ENCODE data around the gene ZSCAN9. TPM values are rescaled to one million over a fixed set of nuclear protein-coding genes. Genes with fewer than 3 reads are reported as not detected.

Gene ZSCAN9
- 4.9 and 6.4 TPM in 2 replicates for total RNA-seq

DNA sequence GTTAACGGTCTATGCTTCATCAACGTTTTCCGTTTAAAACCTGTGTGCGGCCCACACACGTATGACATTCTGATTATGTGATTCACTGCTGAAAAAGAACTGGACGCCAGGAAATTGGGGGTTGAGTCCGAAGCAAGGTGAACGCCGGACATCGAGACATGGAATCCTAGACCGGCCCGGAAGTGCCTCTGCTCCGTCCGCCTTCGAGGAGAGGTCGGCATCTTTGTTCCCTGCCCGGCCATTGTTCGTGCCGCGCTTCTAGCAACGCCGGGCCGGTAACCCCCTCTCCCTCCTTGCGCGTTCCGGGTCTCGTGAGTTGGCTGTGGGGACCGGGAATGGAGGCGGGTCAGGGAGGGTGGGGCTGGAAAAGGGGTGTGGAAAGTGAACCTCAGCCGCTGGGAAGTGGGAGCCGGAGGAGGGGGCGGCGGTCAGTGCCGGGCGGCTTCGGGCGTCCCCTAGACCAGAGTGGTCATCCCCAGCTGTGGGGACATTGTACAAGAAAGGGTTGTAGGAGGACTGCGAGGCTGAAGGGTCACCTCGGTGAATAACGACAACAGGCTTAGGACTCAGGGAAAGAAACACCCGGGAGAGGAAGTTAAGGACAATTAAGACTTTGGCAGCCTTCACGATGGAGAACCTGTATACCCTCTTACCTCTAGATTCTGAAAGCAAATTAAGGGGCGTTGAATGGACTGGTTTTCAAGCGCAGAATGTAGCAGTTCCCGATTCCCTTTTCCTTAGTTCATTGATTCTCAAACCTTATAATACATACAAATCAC is at the start of gene ZSCAN9:
Gene ZSCAN9 (plus strand): TSS at position 220 of the 779 bp plus-strand sequence. CDS start 1,810 bp downstream, outside the sequence.

DNA sequence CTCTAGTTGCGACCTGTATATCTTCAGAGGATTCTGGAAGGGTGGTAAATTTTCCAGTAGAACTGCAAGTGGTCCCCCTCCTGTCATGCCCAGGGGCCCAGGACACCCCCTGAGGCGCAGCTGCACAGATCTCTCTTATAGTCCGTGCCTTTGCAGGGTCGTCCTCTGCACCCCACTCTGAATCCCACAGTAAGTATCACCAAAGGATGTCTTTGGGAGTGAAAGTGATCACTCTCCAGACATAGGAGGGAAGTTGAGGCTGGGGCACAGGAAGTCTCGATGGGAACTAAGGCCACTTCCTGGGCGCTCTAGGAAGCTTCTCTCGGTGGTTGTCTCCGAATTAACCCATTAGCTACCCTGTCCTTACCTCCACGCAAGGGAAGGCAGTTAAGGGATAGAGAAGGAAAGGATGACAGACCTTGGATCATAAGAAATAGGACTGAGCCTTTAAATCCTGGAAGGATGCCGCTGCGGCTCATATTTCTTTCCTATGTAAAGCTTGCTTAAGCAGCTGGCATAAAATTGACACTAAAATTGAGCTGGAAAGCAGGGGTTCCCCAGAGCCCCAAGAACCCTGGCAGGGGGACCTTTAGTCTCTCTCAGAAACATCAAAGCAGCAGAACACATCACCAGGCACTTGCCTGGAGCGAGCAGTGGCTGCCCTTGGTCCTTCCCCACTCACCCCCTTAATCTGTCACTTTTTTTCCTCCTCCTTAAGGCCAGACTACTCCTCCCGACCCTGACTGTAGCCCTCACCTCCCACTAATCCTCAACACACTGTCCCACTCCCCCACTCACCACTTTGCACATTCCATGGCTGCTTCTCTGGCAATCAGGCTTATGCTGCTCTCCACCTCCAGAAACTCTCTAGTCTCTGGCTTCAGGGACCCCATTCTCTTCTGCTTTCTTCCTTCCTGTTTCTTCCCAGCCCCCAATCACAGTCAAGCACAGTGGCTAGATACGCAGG is 27.2 kb downstream of the ZSCAN9 start, which contains the start of gene ZKSCAN4:
Gene ZKSCAN4 (minus strand): TSS at position 261 of the 967 bp plus-strand sequence. CDS start 289 bp downstream, outside the sequence.

GRCh38 chr6:28258877-28259777 is 34.1 kb downstream of the ZSCAN9 start, which contains the start of gene NKAPL:
Gene NKAPL (plus strand): TSS chr6:28259297. CDS start chr6:28259372, 75 bp downstream.

GRCh38 chr6:28266962-28267694 is 42.1 kb downstream of the ZSCAN9 start, which contains the start of gene ZSCAN26:
Gene ZSCAN26 (plus strand): TSS chr6:28267143. CDS start chr6:28271920, 4,777 bp downstream.

DNA sequence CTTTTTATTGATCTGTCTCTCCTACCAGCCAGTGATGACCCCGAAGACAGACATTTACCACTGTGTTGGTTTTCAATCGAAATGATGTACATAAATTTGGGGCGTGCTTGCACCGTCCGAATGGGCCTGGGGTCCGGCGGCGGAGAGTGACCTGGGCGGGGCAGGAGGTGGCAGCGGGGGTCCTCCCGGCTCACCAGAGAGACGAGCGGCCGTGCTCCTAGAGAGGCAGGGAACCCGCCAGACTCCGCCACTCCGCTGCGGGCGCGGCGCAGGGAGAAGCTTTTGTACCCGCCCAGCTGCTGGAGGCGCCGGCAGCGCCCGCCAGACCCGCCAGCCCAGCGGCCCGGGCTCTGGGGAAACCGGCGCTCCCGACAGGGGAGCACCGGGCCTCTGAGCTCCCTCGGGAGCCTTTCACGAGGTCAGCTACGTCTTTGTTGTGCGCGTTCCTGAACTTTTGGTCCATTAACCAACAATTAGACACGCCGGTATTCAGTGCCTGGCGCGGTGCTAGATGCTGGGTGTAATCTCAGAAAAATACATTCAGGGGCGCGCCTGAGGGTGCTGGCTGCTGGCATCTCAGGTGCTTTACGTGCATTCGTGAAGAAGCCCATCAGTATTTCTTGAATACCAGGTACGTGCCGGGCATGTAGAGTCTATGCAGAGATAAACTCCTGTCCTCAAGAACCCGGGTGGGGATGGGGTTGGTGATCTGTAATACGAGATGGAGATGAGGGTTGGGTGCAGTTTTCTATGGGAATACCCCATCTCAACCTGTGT is 56.4 kb downstream of the ZSCAN9 start, which contains the start of gene PGBD1:
Gene PGBD1 (plus strand): TSS at position 285 of the 777 bp plus-strand sequence. CDS start 2,242 bp downstream, outside the sequence.

Other genes starting within 250 kb of the ZSCAN9 start
- gene ZNF165, start 144.7 kb upstream of the ZSCAN9 start, total RNA-seq = 0.18 and 1.2 TPM in 2 replicates
- under 0.01 and 0.89 TPM in 2 replicates for gene ZSCAN16, start 100.7 kb upstream of the ZSCAN9 start, total RNA-seq
- gene ZKSCAN8, start 83.4 kb upstream of the ZSCAN9 start, total RNA-seq = 7.6 and 8.6 TPM in 2 replicates
- gene ZKSCAN4, start 27.0 kb downstream of the ZSCAN9 start, total RNA-seq = 4.3 and 4.4 TPM in 2 replicates
- 0.29 and 1.6 TPM in 2 replicates for gene NKAPL, start 34.0 kb downstream of the ZSCAN9 start, total RNA-seq
- gene ZSCAN26, start 41.9 kb downstream of the ZSCAN9 start, total RNA-seq = 13.8 and 16.7 TPM in 2 replicates
- gene PGBD1, start 56.3 kb downstream of the ZSCAN9 start, total RNA-seq = 5.5 TPM in 2 replicates
- 6.2 and 7.2 TPM in 2 replicates for gene ZSCAN31, start 110.9 kb downstream of the ZSCAN9 start, total RNA-seq
- gene ZKSCAN3, start 124.7 kb downstream of the ZSCAN9 start, total RNA-seq = 2.9 and 3.9 TPM in 2 replicates
- gene ZSCAN12, start 174.5 kb downstream of the ZSCAN9 start, total RNA-seq = 2.3 and 4.4 TPM in 2 replicates
- gene ZSCAN23, start 218.2 kb downstream of the ZSCAN9 start, total RNA-seq = 0.53 and 12.4 TPM in 2 replicates

Data from myometrial cell (primary cell).